Heart right ventricle (tissue), 16 donors: ENCODE measurements around the gene NID1. TPM values are rescaled to one million over a fixed set of nuclear protein-coding genes. Genes with fewer than 3 reads are reported as not detected.
A peak's percentile ranks its signal among the peaks of the same experiment; 100 is the strongest.

ENCODE experiments used
- ATAC-seq, 8 donors: fragments of 200-7000 bp; cut with Tn5 transposase; one replicate each; pipeline ENCODE4 v1.9.1; 2020; ENCODE audit warnings: mild to moderate bottlenecking in 8 of 8, moderate library complexity in 8 of 8, moderate number of reproducible peaks in 1 of 8
- DNase-seq, 2 donors: peaks; one replicate each; pipeline ENCODE4 v3.0.0-alpha.2; 2020
- H3K27ac ChIP-seq, 10 donors: fragments of 200-600 bp; sonication (generic) in 2 of 10; one replicate each; pipeline versions ENCODE4 v1.5.0 to v1.8.0; 2020 to 2022; ENCODE audit warnings: mild to moderate bottlenecking in 3 of 10
- H3K27me3 ChIP-seq, 7 donors: fragments of 200-600 bp; one replicate each; pipeline ENCODE4 v1.8.0; 2021 to 2022; ENCODE audit warnings: mild to moderate bottlenecking in 2 of 7
- H3K36me3 ChIP-seq, 9 donors: fragments of 200-600 bp; sonication (generic) in 1 of 9; one replicate each; pipeline versions ENCODE4 v1.5.0 to v1.8.0; 2020 to 2022; ENCODE audit warnings: mild to moderate bottlenecking in 2 of 9
- H3K4me1 ChIP-seq, 9 donors: fragments of 200-600 bp; sonication (generic) in 1 of 9; one replicate each; pipeline versions ENCODE4 v1.5.0 to v1.8.0; 2020 to 2022; ENCODE audit warnings: mild to moderate bottlenecking in 4 of 9
- H3K4me3 ChIP-seq, 10 donors: fragments of 200-600 bp; sonication (generic) in 2 of 10; one replicate each; pipeline versions ENCODE4 v1.5.0 to v1.8.0; 2020 to 2022; ENCODE audit warnings: mild to moderate bottlenecking in 7 of 10, moderate library complexity in 2 of 10
- H3K9me3 ChIP-seq, 11 donors: fragments of 200-600 bp in 10 of 11; sonication (generic) in 2 of 11; one replicate each; pipeline versions ENCODE4 v1.5.0 to v1.8.0; 2013 to 2022; ENCODE audit warnings: mild to moderate bottlenecking in 2 of 11, control low read depth in 1 of 11, moderate library complexity in 1 of 11
- CTCF ChIP-seq, 9 donors: fragments of 200-600 bp; sonication (generic) in 2 of 9; IDR thresholded peaks; one replicate each; pipeline versions ENCODE4 v1.5.0 to v1.8.0; 2021 to 2022; ENCODE audit warnings: antibody characterized with exemption in 9 of 9, mild to moderate bottlenecking in 5 of 9, moderate library complexity in 1 of 9
- WGBS, 2 donors: extraction: QIAGEN DNeasy Blood & Tissue Kit; methylation state at CpG; one replicate each; pipeline ENCODE4 v1.1.7; 2013; ENCODE audit warnings: inconsistent platforms in 1 of 2; 5-methylcytosine and 5-hydroxymethylcytosine counted together
- intact Hi-C, 10 donors: fragments of 100-400 bp; cut with DNase I; formaldehyde crosslinking; loops; one replicate each; pipeline versions ENCODE4 v1.11.1 to v1.14.2; 2022
- polyA plus RNA-seq, 2 donors: library from polyadenylated mRNA; stranded (reverse); fragments of 200-250 nt; gene quantifications; one replicate each; pipeline ENCODE4 v1.2.3, GENCODE V29; 2013
- total RNA-seq, 10 donors: library from RNA; stranded (reverse); fragmentation: NEBNext Ultra II Directional in 3 of 10; extraction: Animal tissue kit (Norgen Biotek cat#: 25700) in 3 of 10; gene quantifications; one replicate each; pipeline versions ENCODE4 v1.2.1 to v1.2.4, GENCODE V29; 2021 to 2023
- donor health status: Arrhythmogenic right ventricular cardiomyopathy.
- donor health status: ischemic (EF 13 %, LVEDD 7.1; RV severe dilation, severe dysfunction).
- donor health status: healthy with polysubstance abuse.
- donor health status: DM: no; HTN: yes; CAD: no.
- donor health status: DM: no; HTN: no; CAD: no.
- donor health status: ischemic (EF 25% LVEDD 6.9; RV normal size, moderate dysfunction).
- donor health status: ischemic (EF 25% LVEDD 5.7; RV mildly dilated, moderate dysfunction).
- donor health status: healthy.
- donor health status: DM: yes; HTN: yes; CAD: no.
- donor health status: Ischemic cardiomyopathy.
- donor health status: ischemic (EF 35%, LVEDD 5.7; RV mildly dilated, moderate dysfunction).
- donor health status: nonischemic (EF 11% LVEDD 7.7; RV severe dilation, severe dysfunction).
- donor health status: DM: yes; HTN: yes; CAD: no.
- donor health status: PGD.
- donor health status: ischemic (EF 29% LVEDD 5.4; RV normal size, mild dysfunction).
- donor health status: nonischemic (EF 23%, LVEDD 6.1; RV moderate dilation, normal function).

Gene NID1
- total and polyA plus RNA-seq, 12 donors: 30.2 to 120 (median 44.4) TPM

- H3K36me3 ChIP-seq: peaks cover 0 to 24% (median 10%) of the 10 kb centered on the region in 9 donors
- H3K4me1 ChIP-seq: peaks cover 2 to 76% (median 62%) of the 10 kb centered on the region in 9 donors
- H3K9me3 ChIP-seq: no peaks in the 10 kb centered on the region
- H3K27me3 ChIP-seq: peaks cover 0 to 28% (median 0%) of the 10 kb centered on the region in 7 donors
- ATAC-seq: no peak
- peak overlapping the region in 1 of 10 donors; percentile 100 for H3K27ac ChIP-seq
- intact Hi-C loops: loop anchor here in 4 of 10 donors (5.0 to 10.0 kb wide), 4 partner anchors 38 to 193 kb away; partner anchors contain the start of gene LYST (in 1 of the 4)
- 79 to 92% methylated on average over 4 of the region's 4 CpGs for WGBS, 2 donors
- peak overlapping the region in 1 of 10 donors; percentile 8 for H3K4me3 ChIP-seq
- DNase-seq: no peak
- TF ChIP-seq CTCF (IDR thresholded peaks at IDR 0.05): no peak
Observed at GRCh38 chr1:236060286-236060685, 4.6 kb downstream of the NID1 start.

GRCh38 chr1:236059011-236059410 lies 5.9 kb downstream of the NID1 start:
- DNase-seq: no peak
- ATAC-seq: peak in 3 of 8 donors; percentile 17 to 38 (median 24)
- Histone ChIP-seq H3K36me3 (peaks cover 0 to 30% (median 10%) of the 10 kb centered on the region in 9 donors), H3K27me3 (peaks cover 0 to 15% (median 0%) of the 10 kb centered on the region in 7 donors), H3K9me3 (peaks cover 0 to under 1% (median 0%) of the 10 kb centered on the region in 11 donors), H3K27ac (peak overlapping the region in 5 of 10 donors; percentile 27 to 66 (median 46)), H3K4me1 (peaks cover 2 to 76% (median 62%) of the 10 kb centered on the region in 9 donors), H3K4me3 (peak overlapping the region in 5 of 10 donors; percentile 0 to 26 (median 11))
- 44 to 47% methylated on average over 5 of the region's 5 CpGs for WGBS, 2 donors
- no peak for TF ChIP-seq CTCF (IDR thresholded peaks at IDR 0.05)
- intact Hi-C loops: loop anchor here in 1 of 10 donors (5.0 kb wide), 1 partner anchor 42 kb away; no protein-coding TSS in a partner anchor

- WGBS, 2 donors: 35 to 40% methylated on average over 5 of the region's 5 CpGs
- intact Hi-C loops: loop anchor here in 1 of 10 donors (5.0 kb wide), 1 partner anchor 41 kb away; no protein-coding TSS in a partner anchor
- no peak for TF ChIP-seq CTCF (IDR thresholded peaks at IDR 0.05)
- Histone ChIP-seq H3K9me3 (peaks cover 0 to 6% (median 0%) of the 10 kb centered on the region in 11 donors), H3K27me3 (peaks cover 0 to 9% (median 0%) of the 10 kb centered on the region in 7 donors), H3K27ac (peak overlapping the region in 5 of 10 donors; percentile 8 to 66 (median 46)), H3K36me3 (peaks cover 0 to 30% (median 10%) of the 10 kb centered on the region in 9 donors), H3K4me1 (peaks cover 2 to 72% (median 60%) of the 10 kb centered on the region in 9 donors), H3K4me3 (peak overlapping the region in 5 of 10 donors; percentile 4 to 26 (median 13))
- no peak for DNase-seq
- ATAC-seq: peak in 4 of 8 donors; percentile 20 to 32 (median 26)
Observed at GRCh38 chr1:236058141-236058934, 6.6 kb downstream of the NID1 start.

GRCh38 chr1:236057546-236057945 lies 7.3 kb downstream of the NID1 start:
- Histone ChIP-seq H3K4me3 (no peak overlapping the region), H3K27me3 (peaks cover 0 to under 1% (median 0%) of the 10 kb centered on the region in 7 donors), H3K4me1 (peaks cover 2 to 72% (median 56%) of the 10 kb centered on the region in 9 donors), H3K27ac (peak overlapping the region in 3 of 10 donors; percentile 46 to 66 (median 60)), H3K9me3 (peaks cover 0 to 6% (median 0%) of the 10 kb centered on the region in 11 donors), H3K36me3 (peaks cover 0 to 26% (median 10%) of the 10 kb centered on the region in 9 donors)
- no peak for TF ChIP-seq CTCF (IDR thresholded peaks at IDR 0.05)
- DNase-seq: no peak
- no peak for ATAC-seq
- intact Hi-C loops: loop anchor here in 1 of 10 donors (5.0 kb wide), 1 partner anchor 40 kb away; no protein-coding TSS in a partner anchor
- WGBS, 2 donors: 96 to 99% methylated on average over 5 of the region's 5 CpGs
